WTC11 (cell line): ENCODE data around the gene PFDN1. TPM values are rescaled to one million over a fixed set of nuclear protein-coding genes. Genes with fewer than 3 reads are reported as not detected.

ENCODE experiments used
- ATAC-seq: fragments of 200-7000 bp; cut with Tn5 transposase; 2 replicates; pipeline ENCODE4 v1.10.0; 2021; ENCODE audit warnings: mild to moderate bottlenecking, moderate library complexity
- CTCF ChIA-PET: fragments of 300-600 bp; sonication (Branson Sonifier 250); formaldehyde crosslinking; loops from one replicate; lab custom pipeline; 2021; ENCODE audit warnings: antibody characterized with exemption; lab: Charles Lee
- POLR2A ChIA-PET: fragments of 350-600 bp; sonication (Branson Sonifier 250); formaldehyde crosslinking; loops from one replicate; lab custom pipeline; 2021; ENCODE audit warnings: antibody characterized with exemption; lab: Charles Lee
- DNase-seq: peaks from one replicate; pipeline ENCODE4 v3.0.0; 2021; ENCODE audit warnings: low spot score
- H3K27ac Mint-ChIP-seq: 2 replicates; pipeline ENCODE4 v1.8.0; 2021; ENCODE audit warnings: mixed read lengths
- H3K27me3 Mint-ChIP-seq: 2 replicates; pipeline ENCODE4 v1.8.0; 2021; ENCODE audit warnings: low read depth, mild to moderate bottlenecking, moderate library complexity, mixed read lengths
- H3K36me3 Mint-ChIP-seq: 2 replicates; pipeline ENCODE4 v1.8.0; 2021; ENCODE audit warnings: mixed read lengths
- H3K4me1 Mint-ChIP-seq: 2 replicates; pipeline ENCODE4 v1.8.0; 2022; ENCODE audit warnings: mixed read lengths
- H3K4me3 Mint-ChIP-seq: 2 replicates; pipeline ENCODE4 v1.8.0; 2021; ENCODE audit warnings: mild to moderate bottlenecking, moderate library complexity, mixed read lengths
- H3K9me3 Mint-ChIP-seq: 2 replicates; pipeline ENCODE4 v1.8.0; 2021; ENCODE audit warnings: mixed read lengths
- CBFB ChIP-seq: sonication (generic); formaldehyde crosslinking; IDR thresholded peaks from 2 replicates; pipeline ENCODE4 v1.8.1; 2022; ENCODE audit warnings: mild to moderate bottlenecking, low read depth, missing genetic modification reagents
- ELF4 ChIP-seq: sonication (generic); formaldehyde crosslinking; IDR thresholded peaks from 2 replicates; pipeline ENCODE4 v1.8.1; 2022; ENCODE audit warnings: low read depth, mild to moderate bottlenecking, moderate library complexity, missing genetic modification reagents
- EMX1 ChIP-seq: fragments of 250-450 bp; sonication (Bioruptor Pico); IDR thresholded peaks from 2 replicates; pipeline ENCODE4 v1.8.0; 2021; ENCODE audit warnings: mild to moderate bottlenecking
- FOXJ3 ChIP-seq: sonication (generic); formaldehyde crosslinking; IDR thresholded peaks from 2 replicates; pipeline ENCODE4 v1.9.0; 2021; ENCODE audit warnings: missing genetic modification reagents, mild to moderate bottlenecking, borderline replicate concordance
- GABPB1 ChIP-seq: sonication (generic); formaldehyde crosslinking; IDR thresholded peaks from 2 replicates; pipeline ENCODE4 v1.8.1; 2023; ENCODE audit warnings: mild to moderate bottlenecking, missing genetic modification reagents
- KAT7 ChIP-seq: sonication (generic); formaldehyde crosslinking; IDR thresholded peaks from 2 replicates; pipeline ENCODE4 v1.8.1; 2023; ENCODE audit warnings: missing genetic modification reagents, mild to moderate bottlenecking, borderline replicate concordance
- MAX ChIP-seq: sonication (generic); formaldehyde crosslinking; IDR thresholded peaks from 2 replicates; pipeline ENCODE4 v1.8.0; 2022; ENCODE audit warnings: mild to moderate bottlenecking, missing genetic modification reagents
- MXD4 ChIP-seq: fragments of 250-450 bp; sonication (Bioruptor Pico); IDR thresholded peaks from 2 replicates; pipeline ENCODE4 v1.8.0; 2021; ENCODE audit warnings: mild to moderate bottlenecking, moderate library complexity, borderline replicate concordance
- NR2C2 ChIP-seq: sonication (generic); formaldehyde crosslinking; IDR thresholded peaks from 2 replicates; pipeline ENCODE4 v1.8.0; 2022; ENCODE audit warnings: mild to moderate bottlenecking, missing genetic modification reagents
- NR3C1 ChIP-seq: sonication (generic); formaldehyde crosslinking; conservative IDR thresholded peaks from 2 replicates; pipeline ENCODE4 v1.8.1; 2023; ENCODE audit warnings: low read depth, mild to moderate bottlenecking, missing genetic modification reagents
- SOX15 ChIP-seq: fragments of 250-450 bp; sonication (Bioruptor Pico); IDR thresholded peaks from 2 replicates; pipeline ENCODE4 v1.9.0; 2021; ENCODE audit warnings: mild to moderate bottlenecking
- TEAD1 ChIP-seq: sonication (generic); formaldehyde crosslinking; IDR thresholded peaks from 2 replicates; pipeline ENCODE4 v1.8.0; 2022; ENCODE audit warnings: mild to moderate bottlenecking, missing genetic modification reagents
- TP53 ChIP-seq: sonication (generic); formaldehyde crosslinking; IDR thresholded peaks from 2 replicates; pipeline ENCODE4 v1.8.1; 2023; ENCODE audit warnings: mild to moderate bottlenecking, missing genetic modification reagents
- ZNF121 ChIP-seq: sonication (generic); formaldehyde crosslinking; IDR thresholded peaks from 2 replicates; pipeline ENCODE4 v1.8.0; 2023; ENCODE audit warnings: missing genetic modification reagents
- ZNF317 ChIP-seq: sonication (generic); formaldehyde crosslinking; IDR thresholded peaks from 2 replicates; pipeline ENCODE4 v1.8.1; 2023; ENCODE audit warnings: low read depth, mild to moderate bottlenecking, moderate library complexity, missing genetic modification reagents, borderline replicate concordance
- total RNA-seq: library from RNA; stranded (reverse); gene quantifications from 3 replicates; pipeline ENCODE4 v1.2.3, GENCODE V29; 2021
- TF ChIP-seq, protein P1 (sequence below): sonication (generic); formaldehyde crosslinking; IDR thresholded peaks from 2 replicates; pipeline ENCODE4 v1.8.1; 2022; ENCODE audit warnings: mild to moderate bottlenecking, missing genetic modification reagents, moderate library complexity, borderline replicate concordance
- TF ChIP-seq, protein P2 (sequence below): fragments of 200-600 bp; IDR thresholded peaks from 2 replicates; pipeline ENCODE4 v1.8.0; 2022; ENCODE audit warnings: antibody characterized with exemption
- TF ChIP-seq, protein P3 (sequence below): fragments of 250-450 bp; sonication (Bioruptor Pico); IDR thresholded peaks from 2 replicates; pipeline ENCODE4 v2.1.2; 2022; ENCODE audit warnings: mild to moderate bottlenecking, moderate library complexity

Gene PFDN1
- total RNA-seq, 1 experiment from 2014 or later: 44.1 TPM

DNA sequence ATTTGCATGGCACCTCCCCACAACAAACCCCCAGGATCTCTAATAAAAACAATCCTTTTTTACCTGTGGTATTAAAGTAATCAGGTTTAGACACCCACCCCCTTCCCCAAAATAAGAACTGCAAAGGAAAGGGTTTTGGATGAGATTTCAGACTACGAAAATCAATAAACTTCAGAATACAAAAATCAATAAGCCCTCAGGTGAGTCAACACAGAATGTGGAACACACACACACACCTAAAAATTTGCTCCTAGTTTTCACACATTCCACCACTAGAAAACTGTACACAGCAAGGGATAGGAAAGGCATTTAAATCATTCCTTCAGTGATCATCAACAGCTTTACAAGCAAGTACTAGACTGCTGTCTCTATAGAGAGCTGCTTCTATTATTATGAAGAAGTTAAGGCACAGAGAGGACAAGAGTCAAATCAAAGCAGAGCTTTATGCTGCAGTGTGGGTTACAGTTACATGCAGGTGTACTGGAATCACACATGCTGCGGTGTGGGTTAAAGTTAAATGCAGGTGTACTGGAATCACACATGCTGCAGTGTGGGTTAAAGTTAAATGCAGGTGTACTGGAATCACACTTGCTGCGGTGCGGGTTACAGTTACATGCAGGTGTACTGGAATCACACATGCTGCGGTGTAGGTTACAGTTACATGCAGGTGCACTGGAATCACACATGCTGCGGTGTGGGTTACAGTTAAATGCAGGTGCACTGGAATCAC, 36.3 kb downstream of the PFDN1 start (continued):
- TF ChIP-seq MXD4 (no peak), MAX (no peak), TEAD1 (CRISPR knock-in tag) (no peak), ZNF121 (no peak), NR3C1 (CRISPR knock-in tag) (no peak), ELF4 (CRISPR knock-in tag) (no peak)
- TF ChIP-seq, protein P1, sequence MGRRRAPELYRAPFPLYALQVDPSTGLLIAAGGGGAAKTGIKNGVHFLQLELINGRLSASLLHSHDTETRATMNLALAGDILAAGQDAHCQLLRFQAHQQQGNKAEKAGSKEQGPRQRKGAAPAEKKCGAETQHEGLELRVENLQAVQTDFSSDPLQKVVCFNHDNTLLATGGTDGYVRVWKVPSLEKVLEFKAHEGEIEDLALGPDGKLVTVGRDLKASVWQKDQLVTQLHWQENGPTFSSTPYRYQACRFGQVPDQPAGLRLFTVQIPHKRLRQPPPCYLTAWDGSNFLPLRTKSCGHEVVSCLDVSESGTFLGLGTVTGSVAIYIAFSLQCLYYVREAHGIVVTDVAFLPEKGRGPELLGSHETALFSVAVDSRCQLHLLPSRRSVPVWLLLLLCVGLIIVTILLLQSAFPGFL (CRISPR knock-in tag): no peak

DNA sequence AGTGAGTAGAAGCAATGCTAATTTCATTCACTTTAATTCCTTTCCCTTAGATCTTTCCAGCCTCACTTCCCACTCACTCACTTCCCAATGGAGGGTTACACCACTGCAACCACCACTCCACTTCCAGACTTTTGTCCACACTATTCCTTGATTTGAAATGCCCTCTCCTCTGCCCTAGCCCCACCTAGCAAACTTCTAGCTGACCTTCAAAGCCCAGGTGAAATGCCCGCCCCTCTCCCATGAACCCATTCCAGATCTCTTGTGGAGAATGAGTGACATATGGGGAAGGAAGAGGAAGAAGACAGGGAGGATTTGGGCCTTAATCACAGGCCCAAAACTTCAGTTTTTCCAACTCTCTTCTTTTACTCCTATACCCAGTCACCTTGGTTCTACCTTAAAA, 37.1 kb downstream of the PFDN1 start:
- H3K4me1 Mint-ChIP-seq: peaks cover 22% of the 10 kb centered on the region

DNA sequence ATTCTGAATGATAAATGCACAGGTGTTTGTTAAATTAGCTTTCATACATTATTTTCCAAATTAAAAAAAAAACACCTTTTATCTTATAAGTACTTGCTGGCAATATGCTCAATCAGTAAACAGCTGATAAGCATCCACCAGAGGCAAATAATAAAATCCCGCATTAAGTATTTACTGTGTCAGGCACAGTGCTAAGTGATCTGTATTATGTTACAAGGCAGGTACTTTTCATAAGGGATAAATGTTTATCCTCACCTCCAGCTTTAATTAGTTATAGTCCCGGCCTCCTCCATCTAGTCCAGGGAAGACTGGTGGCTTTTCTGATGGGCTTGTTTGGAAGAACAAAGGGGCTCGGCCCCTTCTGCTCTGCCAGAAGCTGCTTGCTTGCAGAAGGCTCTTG, 40.1 kb downstream of the PFDN1 start:
- H3K9me3 Mint-ChIP-seq: peaks cover 4% of the 10 kb centered on the region
- ChIA-PET CTCF (interaction anchor here (1.1 kb wide), 1 partner anchor 93 kb away, joined by 3 read pairs; no protein-coding TSS in a partner anchor), POLR2A (no interaction called here)
- no peak overlapping the region for H3K4me3 Mint-ChIP-seq
- H3K36me3 Mint-ChIP-seq: peaks cover 8% of the 10 kb centered on the region; the same call in 1 of the 2 replicates
- H3K4me1 Mint-ChIP-seq: peaks cover 30% of the 10 kb centered on the region
- no peaks in the 10 kb centered on the region for H3K27me3 Mint-ChIP-seq
- ATAC-seq: no peak
- TF ChIP-seq ZNF121 (no peak), TP53 (CRISPR knock-in tag) (no peak), NR2C2 (CRISPR knock-in tag) (no peak)
- TF ChIP-seq, protein P2, sequence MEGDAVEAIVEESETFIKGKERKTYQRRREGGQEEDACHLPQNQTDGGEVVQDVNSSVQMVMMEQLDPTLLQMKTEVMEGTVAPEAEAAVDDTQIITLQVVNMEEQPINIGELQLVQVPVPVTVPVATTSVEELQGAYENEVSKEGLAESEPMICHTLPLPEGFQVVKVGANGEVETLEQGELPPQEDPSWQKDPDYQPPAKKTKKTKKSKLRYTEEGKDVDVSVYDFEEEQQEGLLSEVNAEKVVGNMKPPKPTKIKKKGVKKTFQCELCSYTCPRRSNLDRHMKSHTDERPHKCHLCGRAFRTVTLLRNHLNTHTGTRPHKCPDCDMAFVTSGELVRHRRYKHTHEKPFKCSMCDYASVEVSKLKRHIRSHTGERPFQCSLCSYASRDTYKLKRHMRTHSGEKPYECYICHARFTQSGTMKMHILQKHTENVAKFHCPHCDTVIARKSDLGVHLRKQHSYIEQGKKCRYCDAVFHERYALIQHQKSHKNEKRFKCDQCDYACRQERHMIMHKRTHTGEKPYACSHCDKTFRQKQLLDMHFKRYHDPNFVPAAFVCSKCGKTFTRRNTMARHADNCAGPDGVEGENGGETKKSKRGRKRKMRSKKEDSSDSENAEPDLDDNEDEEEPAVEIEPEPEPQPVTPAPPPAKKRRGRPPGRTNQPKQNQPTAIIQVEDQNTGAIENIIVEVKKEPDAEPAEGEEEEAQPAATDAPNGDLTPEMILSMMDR: no peak
- TF ChIP-seq, all 79 proteins: peak for 0
- DNase-seq: no peak
- no peak overlapping the region for H3K27ac Mint-ChIP-seq

More for the DNA sequence above, 37.1 kb downstream of the PFDN1 start:
- CTCF ChIA-PET: interaction anchor here (0.6 to 2.5 kb wide), 3 partner anchors 39 to 93 kb away, joined by 3 to 14 read pairs (median 4); partner anchors contain the start of gene HBEGF
- H3K9me3 Mint-ChIP-seq: no peaks in the 10 kb centered on the region
- DNase-seq: no peak
- no peak for TF ChIP-seq ZNF317 (CRISPR knock-in tag)
- no peak for TF ChIP-seq SOX15 (CRISPR knock-in tag)
- no peak for TF ChIP-seq CBFB (CRISPR knock-in tag)
- no peak for TF ChIP-seq TP53 (CRISPR knock-in tag)
- no peak for TF ChIP-seq KAT7
- no peak for TF ChIP-seq EMX1 (CRISPR knock-in tag)
- no peak for TF ChIP-seq ELF4 (CRISPR knock-in tag)
- TF ChIP-seq, protein P3, sequence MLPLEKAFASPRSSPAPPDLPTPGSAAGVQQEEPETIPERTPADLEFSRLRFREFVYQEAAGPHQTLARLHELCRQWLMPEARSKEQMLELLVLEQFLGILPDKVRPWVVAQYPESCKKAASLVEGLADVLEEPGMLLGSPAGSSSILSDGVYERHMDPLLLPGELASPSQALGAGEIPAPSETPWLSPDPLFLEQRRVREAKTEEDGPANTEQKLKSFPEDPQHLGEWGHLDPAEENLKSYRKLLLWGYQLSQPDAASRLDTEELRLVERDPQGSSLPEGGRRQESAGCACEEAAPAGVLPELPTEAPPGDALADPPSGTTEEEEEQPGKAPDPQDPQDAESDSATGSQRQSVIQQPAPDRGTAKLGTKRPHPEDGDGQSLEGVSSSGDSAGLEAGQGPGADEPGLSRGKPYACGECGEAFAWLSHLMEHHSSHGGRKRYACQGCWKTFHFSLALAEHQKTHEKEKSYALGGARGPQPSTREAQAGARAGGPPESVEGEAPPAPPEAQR (CRISPR knock-in tag): no peak
- no peak for TF ChIP-seq GABPB1 (CRISPR knock-in tag)
- no peak for TF ChIP-seq FOXJ3 (CRISPR knock-in tag)
- TF ChIP-seq NR2C2 (CRISPR knock-in tag): no peak
- TF ChIP-seq, all 79 proteins: peak for 0
- H3K27ac Mint-ChIP-seq: peak overlapping the region; percentile 80
- H3K27me3 Mint-ChIP-seq: no peaks in the 10 kb centered on the region
- ATAC-seq: no peak
- no peak overlapping the region for H3K4me3 Mint-ChIP-seq
- POLR2A ChIA-PET: interaction anchor here (0.5 kb wide), 1 partner anchor 240 kb away, joined by 4 read pairs; no protein-coding TSS in a partner anchor
- H3K36me3 Mint-ChIP-seq: no peaks in the 10 kb centered on the region
